Liver (tissue), 4 donors: ENCODE measurements around the gene MYOZ1. TPM values are rescaled to one million over a fixed set of nuclear protein-coding genes. Genes with fewer than 3 reads are reported as not detected.

Experiments used
- polyA plus RNA-seq, 2 donors: library from polyadenylated mRNA; stranded (reverse) in 1 of 2; unstranded in 1 of 2; fragments of 200-250 nt in 1 of 2; fragments of >200 nt in 1 of 2; fragmentation: Nextera tagmentation in 1 of 2; extraction: Ambion mirVana in 1 of 2; gene quantifications; one replicate each; pipeline versions ENCODE4 v1.2.1 to v1.2.3, GENCODE V29; 2013 to 2015
- total RNA-seq, 2 donors: library from RNA; depleted of rRNA; stranded (reverse); fragments of >200 nt; gene quantifications; one replicate each; pipeline ENCODE4 v1.2.3, GENCODE V29; 2014
- donor health status: healthy.
- donor health status: healthy.
- donor health status: healthy.

MYOZ1 gene
- total and polyA plus RNA-seq, 4 donors, result 0.14 to 0.23 (median 0.17) TPM; not detected in 1

Other genes starting within 250 kb of the MYOZ1 start
- gene ANXA7, start 227.4 kb downstream of the MYOZ1 start, total RNA-seq, result 10 to 100 TPM; 71.6 to 93.0 TPM
- 10 to 100 TPM; 87.0 to 93.4 TPM for gene ANXA7, start 227.4 kb downstream of the MYOZ1 start, polyA plus RNA-seq
- 1 to 10 TPM; 1.4 to 1.6 TPM for gene MSS51, start 207.9 kb downstream of the MYOZ1 start, total RNA-seq
- gene MSS51, start 207.9 kb downstream of the MYOZ1 start, polyA plus RNA-seq, result under 1 TPM; 0.08 to 0.43 TPM
- 10 to 100 TPM; 15.6 to 22.4 TPM for gene PPP3CB, start 145.4 kb downstream of the MYOZ1 start, total RNA-seq
- gene PPP3CB, start 145.4 kb downstream of the MYOZ1 start, polyA plus RNA-seq, result 1 to 10 TPM; 5.7 to 7.1 TPM
- gene USP54, start 50.1 kb downstream of the MYOZ1 start, total RNA-seq, result 1 to 10 TPM; 3.6 to 9.0 TPM
- gene USP54, start 50.1 kb downstream of the MYOZ1 start, polyA plus RNA-seq, result 10 to 100 TPM in 1 of 2 donors, 1 to 10 TPM in 1; 1.3 to 10.4 TPM
- gene SYNPO2L, start 14.6 kb upstream of the MYOZ1 start, total RNA-seq, result under 1 TPM in 1 of 2 donors, not detected in 1; under 0.01 TPM
- under 1 TPM in 1 of 2 donors, not detected in 1; 0.02 TPM for gene SYNPO2L, start 14.6 kb upstream of the MYOZ1 start, polyA plus RNA-seq
- gene AGAP5, start 56.6 kb upstream of the MYOZ1 start, total RNA-seq, result 1 to 10 TPM; 3.3 to 9.1 TPM
- 1 to 10 TPM; 1.4 to 1.7 TPM for gene AGAP5, start 56.6 kb upstream of the MYOZ1 start, polyA plus RNA-seq
- 10 to 100 TPM; 41.4 to 48.1 TPM for gene SEC24C, start 102.9 kb upstream of the MYOZ1 start, total RNA-seq
- gene SEC24C, start 102.9 kb upstream of the MYOZ1 start, polyA plus RNA-seq, result 10 to 100 TPM; 15.0 to 40.5 TPM
- 10 to 100 TPM in 1 of 2 donors, 1 to 10 TPM in 1; 7.6 to 13.7 TPM for gene CHCHD1, start 140.6 kb upstream of the MYOZ1 start, total RNA-seq
- gene CHCHD1, start 140.6 kb upstream of the MYOZ1 start, polyA plus RNA-seq, result 10 to 100 TPM; 32.5 to 47.4 TPM
- gene ZSWIM8, start 144.1 kb upstream of the MYOZ1 start, total RNA-seq, result 10 to 100 TPM; 35.3 to 66.2 TPM
- gene ZSWIM8, start 144.1 kb upstream of the MYOZ1 start, polyA plus RNA-seq, result 10 to 100 TPM; 33.3 to 53.4 TPM
- gene NDST2, start 170.1 kb upstream of the MYOZ1 start, total RNA-seq, result 10 to 100 TPM; 11.4 to 14.0 TPM
- 1 to 10 TPM; 6.5 to 7.6 TPM for gene NDST2, start 170.1 kb upstream of the MYOZ1 start, polyA plus RNA-seq
- 10 to 100 TPM in 1 of 2 donors, 1 to 10 TPM in 1; 9.3 to 18.3 TPM for gene CAMK2G, start 233.1 kb upstream of the MYOZ1 start, total RNA-seq
- 10 to 100 TPM in 1 of 2 donors, 1 to 10 TPM in 1; 6.8 to 10.4 TPM for gene CAMK2G, start 233.1 kb upstream of the MYOZ1 start, polyA plus RNA-seq